A549 treated with dexamethasone at 1 μM for 4 hours (cell line): ENCODE measurements around the gene GNG13. TPM values are rescaled to one million over a fixed set of nuclear protein-coding genes. Genes with fewer than 3 reads are reported as not detected.

Experiments used
- total RNA-seq: library from RNA; stranded (reverse); fragments of 200-300 nt; extraction: Qiagen RNA extraction; gene quantifications from 5 replicates; pipeline ENCODE4 v1.2.3, GENCODE V29; 2022

GNG13 gene
- total RNA-seq = not detected in 5 replicates

DNA sequence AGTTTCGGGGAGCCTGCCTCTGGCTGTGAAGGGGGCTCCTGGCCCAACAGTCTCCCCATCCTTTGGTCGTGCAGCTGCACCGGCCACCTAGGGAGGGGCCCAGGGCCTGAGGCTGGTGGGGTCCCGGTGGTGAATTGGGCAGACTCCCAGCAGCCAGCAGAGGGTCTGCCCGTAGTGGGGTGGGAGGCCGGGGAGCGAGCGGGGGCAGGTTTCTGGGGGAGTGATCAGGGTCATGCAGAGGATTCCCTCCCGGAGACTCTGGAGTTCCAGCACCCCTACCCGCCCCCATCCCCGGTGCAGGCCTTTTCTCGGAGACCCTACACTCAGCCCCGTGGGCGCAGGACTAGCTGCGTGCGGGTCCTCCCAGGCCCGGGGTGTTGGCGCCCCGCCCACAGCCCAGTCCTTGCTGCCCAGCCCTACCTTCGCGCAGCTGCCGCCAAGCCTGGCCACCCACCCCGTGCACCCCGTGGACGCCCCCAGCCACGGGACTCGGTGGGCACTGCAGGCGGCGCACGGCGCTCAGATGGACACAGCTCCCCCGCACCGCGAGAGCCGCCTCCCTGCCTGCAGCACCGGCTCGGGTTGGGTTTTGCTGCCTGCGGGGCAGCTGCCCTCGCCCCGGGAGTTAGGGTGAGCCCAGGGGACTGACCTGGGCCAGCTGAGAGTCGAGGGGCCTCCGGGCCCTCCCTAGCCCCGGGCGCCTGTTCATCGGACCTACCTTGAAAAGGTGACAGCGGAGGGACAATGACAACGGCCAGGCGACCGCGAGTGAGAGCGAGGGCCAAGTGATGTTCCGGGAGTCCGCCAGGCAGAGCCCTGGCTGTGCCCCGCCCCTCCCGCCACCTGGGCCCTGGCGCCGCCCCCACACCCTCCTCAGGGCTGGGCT, at the start of gene GNG13:
TSS of gene GNG13 (minus strand) at position 787 of the 886 bp plus-strand sequence. CDS start 1,657 bp downstream, outside the sequence.

GRCh38 chr16:788399-789126, 12.0 kb downstream of the GNG13 start, which contains the start of gene CHTF18:
Gene CHTF18, plus strand, starts transcription at chr16:788620. Its CDS starts 65 bp downstream, at chr16:788685.

DNA sequence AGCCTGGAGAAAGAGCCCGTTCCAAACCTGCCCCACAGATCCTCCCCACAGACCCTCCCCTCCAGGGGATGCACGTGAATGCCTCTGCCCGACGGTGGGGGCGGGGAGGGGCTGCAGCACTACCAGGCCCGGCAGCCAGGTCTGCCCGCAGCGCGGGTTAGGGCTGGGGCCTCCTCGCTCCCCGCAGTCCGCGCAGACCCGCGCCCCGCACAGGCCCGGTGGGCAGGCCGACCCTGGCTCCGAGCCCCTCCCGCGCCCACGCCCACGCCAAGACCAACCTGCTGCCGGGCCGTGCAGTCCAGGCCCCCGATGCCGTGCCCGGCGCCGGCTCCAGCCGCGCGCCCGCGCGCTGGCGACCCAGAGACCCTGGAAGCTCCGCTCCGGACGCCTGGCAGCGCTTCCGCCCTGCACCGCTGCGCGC, 12.5 kb downstream of the GNG13 start, which contains the start of gene RPUSD1:
TSS of gene RPUSD1 (minus strand) at position 404 of the 421 bp plus-strand sequence. CDS start 644 bp downstream, outside the sequence.

DNA sequence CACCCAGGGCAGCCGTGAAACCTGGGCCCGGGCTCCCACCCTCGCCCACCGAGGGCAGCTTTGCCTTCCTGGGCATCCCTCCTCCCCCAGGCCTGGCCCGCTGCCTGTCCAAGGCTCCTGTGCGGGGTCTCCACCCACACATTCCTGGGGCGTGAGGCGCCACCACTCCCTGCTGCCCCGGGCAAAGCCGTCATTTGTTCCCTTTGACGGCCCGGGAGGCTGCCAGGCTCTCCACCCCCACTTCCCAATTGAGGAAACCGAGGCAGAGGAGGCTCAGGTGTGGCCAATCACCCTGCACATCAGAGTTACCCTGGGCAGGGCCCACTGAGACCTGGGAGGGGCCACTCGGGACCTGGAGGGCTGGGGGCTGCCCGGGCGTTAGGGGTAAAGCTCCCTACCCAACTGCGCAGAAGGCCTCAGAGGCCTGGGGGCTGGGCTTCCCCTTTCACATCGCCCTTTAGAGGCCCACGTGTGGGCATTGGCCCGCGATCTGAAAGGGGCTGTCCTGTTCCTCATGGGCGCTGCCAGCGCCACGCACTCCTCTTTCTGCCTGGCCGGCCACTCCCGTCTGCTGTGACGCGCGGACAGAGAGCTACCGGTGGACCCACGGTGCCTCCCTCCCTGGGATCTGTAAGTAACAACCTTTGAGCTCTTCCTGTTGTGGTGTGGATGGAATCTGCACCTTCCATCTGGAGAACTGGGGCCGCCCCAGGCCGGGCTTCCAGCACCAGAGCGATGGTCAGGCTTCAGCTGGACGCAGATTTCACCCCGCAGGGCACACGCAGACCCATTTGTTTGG, 39.8 kb downstream of the GNG13 start, which contains the start of gene MSLN:
TSS of gene MSLN (plus strand) at position 190 of the 799 bp plus-strand sequence. CDS start 1,947 bp downstream, outside the sequence.

Other genes with a start within 250 kb of the GNG13 start
- 0.11 to 0.19 TPM (median 0.15 TPM) in 5 replicates for gene PRR35, start 240.3 kb downstream of the GNG13 start, total RNA-seq
- 0.14 to 0.26 TPM (median 0.21 TPM) in 5 replicates for gene NHLRC4, start 233.7 kb downstream of the GNG13 start, total RNA-seq
- gene PIGQ, start 230.8 kb downstream of the GNG13 start, total RNA-seq = 24.2 to 41.4 TPM (median 35.5 TPM) in 5 replicates
- gene RAB40C, start 210.7 kb downstream of the GNG13 start, total RNA-seq = 10.2 to 18.4 TPM (median 18.1 TPM) in 5 replicates
- 0.07 to 0.25 TPM (median 0.18 TPM) in 5 replicates for gene WFIKKN1, start 169.7 kb downstream of the GNG13 start, total RNA-seq
- 83.7 to 131 TPM (median 124 TPM) in 5 replicates for gene METTL26, start 164.4 kb downstream of the GNG13 start, total RNA-seq
- 16.4 to 33.0 TPM (median 29.6 TPM) in 5 replicates for gene MCRIP2, start 158.9 kb downstream of the GNG13 start, total RNA-seq
- 11.8 to 23.4 TPM (median 22.3 TPM) in 5 replicates for gene WDR90, start 151.4 kb downstream of the GNG13 start, total RNA-seq
- gene RHOT2, start 132.6 kb downstream of the GNG13 start, total RNA-seq = 48.3 to 98.6 TPM (median 83.1 TPM) in 5 replicates
- gene RHBDL1, start 125.1 kb downstream of the GNG13 start, total RNA-seq = 0.26 to 1.6 TPM (median 1.2 TPM) in 5 replicates
- 84.0 to 122 TPM (median 114 TPM) in 5 replicates for gene STUB1, start 120.3 kb downstream of the GNG13 start, total RNA-seq
- gene JMJD8, start 116.4 kb downstream of the GNG13 start, total RNA-seq = 63.2 to 85.2 TPM (median 82.5 TPM) in 5 replicates
- 3.7 to 6.8 TPM (median 5.6 TPM) in 5 replicates for gene WDR24, start 110.3 kb downstream of the GNG13 start, total RNA-seq
- gene FBXL16, start 94.9 kb downstream of the GNG13 start, total RNA-seq = 8.5 to 16.2 TPM (median 15.7 TPM) in 5 replicates
- gene METRN, start 85.6 kb downstream of the GNG13 start, total RNA-seq = 88.0 to 175 TPM (median 171 TPM) in 5 replicates
- 31.1 to 53.1 TPM (median 45.4 TPM) in 5 replicates for gene ANTKMT, start 79.6 kb downstream of the GNG13 start, total RNA-seq
- 2.9 to 6.2 TPM (median 4.9 TPM) in 5 replicates for gene CCDC78, start 74.3 kb downstream of the GNG13 start, total RNA-seq
- gene HAGHL, start 73.6 kb downstream of the GNG13 start, total RNA-seq = 15.8 to 17.8 TPM (median 16.5 TPM) in 5 replicates
- 21.1 to 29.7 TPM (median 29.0 TPM) in 5 replicates for gene CIAO3, start 59.7 kb downstream of the GNG13 start, total RNA-seq
- 2.2 to 4.3 TPM (median 2.8 TPM) in 5 replicates for gene MSLN, start 40.0 kb downstream of the GNG13 start, total RNA-seq
- 32.4 to 56.2 TPM (median 53.1 TPM) in 5 replicates for gene RPUSD1, start 12.4 kb downstream of the GNG13 start, total RNA-seq
- 12.2 to 27.2 TPM (median 21.9 TPM) in 5 replicates for gene CHTF18, start 12.1 kb downstream of the GNG13 start, total RNA-seq
- 7.9 to 11.2 TPM (median 9.2 TPM) in 5 replicates for gene LMF1, start 170.2 kb upstream of the GNG13 start, total RNA-seq
- gene SOX8, start 181.0 kb upstream of the GNG13 start, total RNA-seq = 2.2 to 4.2 TPM (median 3.6 TPM) in 5 replicates